ENCODE measurements around the gene RTEL1. TPM values are rescaled to one million over a fixed set of nuclear protein-coding genes. Genes with fewer than 3 reads are reported as not detected.

Gene RTEL1
- total RNA-seq (10 to 100 TPM; 17.0 to 44.2 (median 24.1) TPM), polyA plus RNA-seq (10 to 100 TPM in 1 of 2 donors, 1 to 10 TPM in 1; 6.2 to 11.9 TPM)
- long read RNA-seq, donor 1, partial matches to known transcripts = 7 of 9 reads
- long read RNA-seq, donor 1, other reads (novel, unspliced or antisense) = 2 of 9 reads
- long read RNA-seq, donor 2, partial matches to known transcripts = 5 of 5 reads
- long read RNA-seq, donor 2, other reads (novel, unspliced or antisense) = 0 of 5 reads
- long read RNA-seq, donor 3, full-length matches to known transcripts = 5 of 31 reads
- long read RNA-seq, donor 3, partial matches to known transcripts = 12 of 31 reads
- long read RNA-seq, donor 3, other reads (novel, unspliced or antisense) = 14 of 31 reads

GRCh38 chr20:63657937-63658748 is at the start of gene RTEL1:
Gene RTEL1 (plus strand): TSS chr20:63658312. CDS start chr20:63659403, 1,091 bp downstream.
- intact Hi-C loops (cut with DNase I) = no loop called here
- 1 to 2% (median 2%) methylated on average over 59 to 73 of the region's 73 CpGs for WGBS, 3 donors
- H3K4me1 ChIP-seq (ENCODE audit: insufficient read depth) = peaks cover 12% of the 10 kb centered on the region
- H3K9me3 ChIP-seq = no peaks in the 10 kb centered on the region
- peak within 1 kb of the TSS; percentile 65 to 88 for H3K27ac ChIP-seq
- TF ChIP-seq CTCF (IDR thresholded peaks at IDR 0.05) (peak in 2 of 3 donors; percentile 34 to 53), EP300 (IDR thresholded peaks at IDR 0.05) (peak; percentile 31), POLR2A (IDR thresholded peaks at IDR 0.05) (peak; percentile 60)
- H3K27me3 ChIP-seq = no peaks in the 10 kb centered on the region
- H3K4me3 ChIP-seq = peak within 1 kb of the TSS; percentile 68
- DNase-seq = peak; percentile 90 to 94 (median 90)
- H3K36me3 ChIP-seq = no peaks in the 10 kb centered on the region

GRCh38 chr20:63610581-63611435 is 47.3 kb upstream of the RTEL1 start:
- Histone ChIP-seq H3K4me3 (no peak overlapping the region), H3K27ac (no peak overlapping the region), H3K9me3 (no peaks in the 10 kb centered on the region), H3K36me3 (no peaks in the 10 kb centered on the region), H3K27me3 (no peaks in the 10 kb centered on the region), H3K4me1 (ENCODE audit: insufficient read depth) (no peaks in the 10 kb centered on the region)
- TF ChIP-seq EP300 (IDR thresholded peaks at IDR 0.05) (no peak), POLR2A (IDR thresholded peaks at IDR 0.05) (no peak), CTCF (IDR thresholded peaks at IDR 0.05) (no peak)
- DNase-seq = no peak
- intact Hi-C loops (cut with DNase I) = no loop called here
- WGBS, 3 donors = 90 to 92% (median 90%) methylated on average over 17 of the region's 17 CpGs

- DNase-seq = no peak
- WGBS, 3 donors = 90 to 91% (median 90%) methylated on average over 10 of the region's 10 CpGs
- Histone ChIP-seq H3K4me3 (no peak overlapping the region), H3K4me1 (ENCODE audit: insufficient read depth) (no peaks in the 10 kb centered on the region), H3K36me3 (no peaks in the 10 kb centered on the region), H3K27me3 (no peaks in the 10 kb centered on the region), H3K9me3 (no peaks in the 10 kb centered on the region), H3K27ac (no peak overlapping the region)
- no peak for TF ChIP-seq CTCF (IDR thresholded peaks at IDR 0.05)
- TF ChIP-seq EP300 (IDR thresholded peaks at IDR 0.05) = no peak
- no peak for TF ChIP-seq POLR2A (IDR thresholded peaks at IDR 0.05)
- intact Hi-C loops (cut with DNase I) = no loop called here
Measured at GRCh38 chr20:63611646-63612045, 46.5 kb upstream of the RTEL1 start.
